RWPE1 (cell line): ENCODE results near the gene SMAD7.

Experiments used
- CTCF ChIA-PET: fragments of 350-600 bp; sonication (Branson Sonifier 250); formaldehyde crosslinking; extraction: SDS; loops from one replicate; lab custom pipeline; 2021; lab: Yijun Ruan, JAX
- POLR2A ChIA-PET: fragments of 400-600 bp; formaldehyde crosslinking; extraction: SDS; loops from one replicate; lab custom pipeline; 2020; ENCODE audit warnings: antibody characterized with exemption; ENCODE audit not compliant: low non-redundant PET; lab: Yijun Ruan, JAX
- DNase-seq: peaks from one replicate; pipeline ENCODE4 v3.0.0; 2012; ENCODE audit warnings: low spot score
- H3K27ac ChIP-seq: fragments of 450-650 bp; 2 replicates; pipeline ENCODE4 v1.5.1; 2017
- CTCF ChIP-seq: fragments of 450-650 bp; conservative IDR thresholded peaks from 2 replicates; pipeline ENCODE4 v1.5.1; 2017; ENCODE audit warnings: low read depth, mild to moderate bottlenecking

SMAD7 gene

GRCh38 chr18:48918660-48919456, 31.9 kb downstream of the SMAD7 start:
- ChIA-PET CTCF (interaction anchor here (0.7 kb wide), 1 partner anchor 17 kb away, joined by 3 read pairs; no protein-coding TSS in a partner anchor), POLR2A (interaction anchor here (0.6 kb wide), 1 partner anchor 19 kb away, joined by 3 read pairs; no protein-coding TSS in a partner anchor)
- no peak for TF ChIP-seq CTCF
- peak overlapping the region; percentile 25; the same call in 1 of the 2 replicates for H3K27ac ChIP-seq
- DNase-seq: no peak

GRCh38 chr18:48917579-48918517, 32.9 kb downstream of the SMAD7 start:
- H3K27ac ChIP-seq: peak overlapping the region; percentile 36
- DNase-seq: no peak
- POLR2A ChIA-PET: no interaction called here
- CTCF ChIA-PET: no interaction called here
- no peak for TF ChIP-seq CTCF

- POLR2A ChIA-PET: no interaction called here
- TF ChIP-seq CTCF: no peak
- DNase-seq: no peak
- peak overlapping the region; percentile 17; the same call in 1 of the 2 replicates for H3K27ac ChIP-seq
- CTCF ChIA-PET: interaction anchor here (0.5 kb wide), 1 partner anchor 80 kb away, joined by 3 read pairs; no protein-coding TSS in a partner anchor
These were observed 34.9 kb downstream of the SMAD7 start for GRCh38 chr18:48915626-48916425.

GRCh38 chr18:48914581-48915251, 36.0 kb downstream of the SMAD7 start:
- DNase-seq: no peak
- H3K27ac ChIP-seq: no peak overlapping the region
- TF ChIP-seq CTCF: no peak
- CTCF ChIA-PET: no interaction called here
- POLR2A ChIA-PET: no interaction called here

GRCh38 chr18:48913775-48914174, 37.0 kb downstream of the SMAD7 start:
- TF ChIP-seq CTCF: no peak
- CTCF ChIA-PET: interaction anchor here (0.8 kb wide), 1 partner anchor 10 kb away, joined by 3 read pairs; no protein-coding TSS in a partner anchor
- no peak overlapping the region for H3K27ac ChIP-seq
- no peak for DNase-seq
- POLR2A ChIA-PET: no interaction called here
